NCI-H1694 treated with DMSO at 0.1 percent for 48 hours (cell line): ENCODE results near the gene SYCP2.

ENCODE experiments used
- DNase-seq: peaks from one replicate; lab custom pipeline; 2025; lab: John Stamatoyannopoulos, UW

Gene SYCP2

GRCh38 chr20:59836767-59837166, 96.7 kb downstream of the SYCP2 start:
- DNase-seq = no peak

- DNase-seq = no peak
These were observed 97.7 kb downstream of the SYCP2 start for GRCh38 chr20:59835448-59836395.

- no peak for DNase-seq
These were observed 98.4 kb downstream of the SYCP2 start for GRCh38 chr20:59835057-59835447.

GRCh38 chr20:59832406-59833363, 100.8 kb downstream of the SYCP2 start:
- no peak for DNase-seq

- DNase-seq = no peak
These were observed 101.5 kb downstream of the SYCP2 start for GRCh38 chr20:59831916-59832270.

GRCh38 chr20:59831024-59831915, 102.2 kb downstream of the SYCP2 start:
- no peak for DNase-seq

- no peak for DNase-seq
These were observed 102.8 kb downstream of the SYCP2 start for GRCh38 chr20:59830665-59831023.

GRCh38 chr20:59829786-59830664, 103.4 kb downstream of the SYCP2 start:
- no peak for DNase-seq

GRCh38 chr20:59829054-59829785, 104.2 kb downstream of the SYCP2 start:
- DNase-seq = no peak

- no peak for DNase-seq
These were observed 105.0 kb downstream of the SYCP2 start for GRCh38 chr20:59828125-59829053.

- no peak for DNase-seq
These were observed 106.0 kb downstream of the SYCP2 start for GRCh38 chr20:59827138-59828056.

- no peak for DNase-seq
These were observed 107.3 kb downstream of the SYCP2 start for GRCh38 chr20:59825944-59826759.

- no peak for DNase-seq
These were observed 107.9 kb downstream of the SYCP2 start for GRCh38 chr20:59825563-59825920.

GRCh38 chr20:59824711-59825562, 108.5 kb downstream of the SYCP2 start:
- no peak for DNase-seq

GRCh38 chr20:59823491-59824259, 109.8 kb downstream of the SYCP2 start:
- no peak for DNase-seq
